Hematopoietic multipotent progenitor cell treated with erythropoietin and hydrocortisone succinate and interleukin-3 and kit ligand, for 17 days (in vitro differentiated cells): ENCODE results near the gene YTHDC1.
A peak's percentile ranks its signal among the peaks of the same experiment; 100 is the strongest.
"Not testable (repeated sequence)": the region's sequence is repeated elsewhere in the genome, so short reads cannot be mapped to it uniquely, and the experiment has no call there.

Experiments used
- DNase-seq: peaks from one replicate; pipeline ENCODE4 v3.0.0-alpha.2; 2015; ENCODE audit warnings: low spot score

Gene YTHDC1

GRCh38 chr4:68288393-68288740 lies 61.5 kb downstream of the YTHDC1 start:
- DNase-seq = no peak

GRCh38 chr4:68287704-68288392 lies 62.0 kb downstream of the YTHDC1 start:
- DNase-seq = no peak

GRCh38 chr4:68283714-68284113 lies 66.2 kb downstream of the YTHDC1 start:
- DNase-seq = no peak

GRCh38 chr4:68283095-68283494 lies 66.8 kb downstream of the YTHDC1 start:
- no peak for DNase-seq

- not testable (repeated sequence) for DNase-seq
These were observed 67.8 kb downstream of the YTHDC1 start for GRCh38 chr4:68281796-68282740.

GRCh38 chr4:68278029-68278428 lies 71.9 kb downstream of the YTHDC1 start:
- no peak for DNase-seq

GRCh38 chr4:68277627-68278026 lies 72.3 kb downstream of the YTHDC1 start:
- no peak for DNase-seq

GRCh38 chr4:68272860-68273259 lies 77.0 kb downstream of the YTHDC1 start:
- DNase-seq = no peak

GRCh38 chr4:68272380-68272779 lies 77.5 kb downstream of the YTHDC1 start:
- no peak for DNase-seq

GRCh38 chr4:68271851-68272357 lies 78.0 kb downstream of the YTHDC1 start:
- peak; percentile 63 for DNase-seq

GRCh38 chr4:68267433-68267944 lies 82.4 kb downstream of the YTHDC1 start:
- DNase-seq = peak; percentile 9

- no peak for DNase-seq
These were observed 84.9 kb downstream of the YTHDC1 start for GRCh38 chr4:68264875-68265565.
